A673 (cell line): ENCODE data around the gene OR51B4.
"Not testable (repeated sequence)": the region's sequence is repeated elsewhere in the genome, so short reads cannot be mapped to it uniquely, and the experiment has no call there.

ENCODE experiments used
- EZH2 ChIP-seq: fragments of 200-600 bp; sonication (generic); IDR thresholded peaks from 2 replicates; pipeline ENCODE4 v1.6.1; 2017; ENCODE audit warnings: borderline replicate concordance, low read depth, mild to moderate bottlenecking, mixed read lengths, antibody characterized with exemption, low read length; ENCODE audit not compliant: poor library complexity, severe bottlenecking
- TF ChIP-seq, protein P1 (sequence below): fragments of 300-800, 200-600 bp; sonication (generic); conservative IDR thresholded peaks from 2 replicates; pipeline ENCODE4 v1.5.1; 2017; ENCODE audit warnings: low read depth, mild to moderate bottlenecking, antibody characterized with exemption, low read length, moderate library complexity, mixed read lengths

DNA sequence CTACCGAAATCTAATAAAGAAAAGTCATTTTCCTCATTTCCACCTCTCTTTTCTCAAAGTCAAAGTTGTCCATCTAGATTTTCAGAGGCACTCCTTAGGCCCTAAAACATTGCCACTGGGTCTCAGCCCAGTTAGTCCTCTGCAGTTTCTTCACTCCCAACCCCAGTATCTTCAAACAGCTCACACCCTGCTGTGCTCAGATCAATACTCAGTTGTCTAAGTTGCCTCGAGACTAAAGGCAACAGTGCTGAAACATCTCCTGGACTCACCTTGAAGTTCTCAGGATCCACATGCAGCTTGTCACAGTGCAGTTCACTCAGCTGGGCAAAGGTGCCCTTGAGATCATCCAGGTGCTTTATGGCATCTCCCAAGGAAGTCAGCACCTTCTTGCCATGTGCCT lies 47.7 kb downstream of the OR51B4 start:
- TF ChIP-seq, protein P1, sequence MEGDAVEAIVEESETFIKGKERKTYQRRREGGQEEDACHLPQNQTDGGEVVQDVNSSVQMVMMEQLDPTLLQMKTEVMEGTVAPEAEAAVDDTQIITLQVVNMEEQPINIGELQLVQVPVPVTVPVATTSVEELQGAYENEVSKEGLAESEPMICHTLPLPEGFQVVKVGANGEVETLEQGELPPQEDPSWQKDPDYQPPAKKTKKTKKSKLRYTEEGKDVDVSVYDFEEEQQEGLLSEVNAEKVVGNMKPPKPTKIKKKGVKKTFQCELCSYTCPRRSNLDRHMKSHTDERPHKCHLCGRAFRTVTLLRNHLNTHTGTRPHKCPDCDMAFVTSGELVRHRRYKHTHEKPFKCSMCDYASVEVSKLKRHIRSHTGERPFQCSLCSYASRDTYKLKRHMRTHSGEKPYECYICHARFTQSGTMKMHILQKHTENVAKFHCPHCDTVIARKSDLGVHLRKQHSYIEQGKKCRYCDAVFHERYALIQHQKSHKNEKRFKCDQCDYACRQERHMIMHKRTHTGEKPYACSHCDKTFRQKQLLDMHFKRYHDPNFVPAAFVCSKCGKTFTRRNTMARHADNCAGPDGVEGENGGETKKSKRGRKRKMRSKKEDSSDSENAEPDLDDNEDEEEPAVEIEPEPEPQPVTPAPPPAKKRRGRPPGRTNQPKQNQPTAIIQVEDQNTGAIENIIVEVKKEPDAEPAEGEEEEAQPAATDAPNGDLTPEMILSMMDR, result not testable (repeated sequence)
- TF ChIP-seq EZH2, result not testable (repeated sequence)
